HEK293 (cell line): ENCODE data around the gene TMEM255B.

Source experiments
- CTCF ChIA-PET: fragments of 350-600 bp; formaldehyde crosslinking; extraction: SDS; loops from one replicate; lab custom pipeline; 2021; ENCODE audit warnings: antibody characterized with exemption; lab: Yijun Ruan, JAX
- POLR2A ChIA-PET: fragments of 300-600 bp; formaldehyde crosslinking; extraction: SDS; loops from one replicate; lab custom pipeline; 2020; ENCODE audit warnings: antibody characterized with exemption, inconsistent platforms; lab: Yijun Ruan, JAX
- H3K27ac ChIP-seq: fragments of 200-500 bp; sonication (Bioruptor generic); 2 replicates; pipeline ENCODE4 v1.5.1; 2014; ENCODE audit warnings: low read depth, low read length, control low read depth, inconsistent platforms; ENCODE audit errors: extremely low read depth
- H3K36me3 ChIP-seq, 2 experiments: fragments of 200-500 bp in 1 of 2; sonication (Bioruptor generic) in 1 of 2; 1 replicate in 1 of 2; 2 replicates in 1 of 2; pipeline ENCODE4 v1.5.1; 2014 to 2017; ENCODE audit warnings: inconsistent platforms in 2 of 2, low read length in 2 of 2; ENCODE audit not compliant: control insufficient read depth in 2 of 2, insufficient read depth in 1 of 2
- H3K4me1 ChIP-seq: fragments of 200-500 bp; sonication (Bioruptor generic); 2 replicates; pipeline ENCODE4 v1.5.1; 2014; ENCODE audit warnings: mild to moderate bottlenecking, low read length, inconsistent platforms; ENCODE audit not compliant: control insufficient read depth, insufficient read depth
- H3K4me3 ChIP-seq: 2 replicates; pipeline ENCODE4 v1.5.1; 2011; ENCODE audit warnings: low read depth, mild to moderate bottlenecking, control low read depth, low read length, moderate library complexity
- H3K9me3 ChIP-seq: fragments of 200-500 bp; sonication (Bioruptor generic); 2 replicates; pipeline ENCODE4 v1.5.1; 2014; ENCODE audit warnings: low read depth, low read length, inconsistent platforms; ENCODE audit not compliant: control insufficient read depth, insufficient read depth
- ATF2 ChIP-seq: fragments of 450-650 bp; formaldehyde crosslinking; IDR thresholded peaks from 2 replicates; pipeline ENCODE4 v1.5.1; 2016; ENCODE audit warnings: missing biosample characterization, missing genetic modification characterization, low read depth
- EGR2 ChIP-seq: fragments of 450-650 bp; formaldehyde crosslinking; IDR thresholded peaks from 2 replicates; pipeline ENCODE4 v1.5.1; 2016; ENCODE audit warnings: low read depth, missing biosample characterization, missing genetic modification characterization
- HOXA7 ChIP-seq: sonication (generic); formaldehyde crosslinking; IDR thresholded peaks from 2 replicates; pipeline ENCODE4 v1.8.1; 2022; ENCODE audit warnings: missing genetic modification reagents, borderline replicate concordance
- KLF1 ChIP-seq: fragments of 450-650 bp; formaldehyde crosslinking; IDR thresholded peaks from 2 replicates; pipeline ENCODE4 v1.5.1; 2016; ENCODE audit warnings: missing biosample characterization, missing genetic modification characterization
- KLF17 ChIP-seq: fragments of 450-650 bp; formaldehyde crosslinking; IDR thresholded peaks from 2 replicates; pipeline ENCODE4 v1.5.1; 2016; ENCODE audit warnings: missing biosample characterization, missing genetic modification characterization
- ZFP69B ChIP-seq: fragments of 450-650 bp; formaldehyde crosslinking; IDR thresholded peaks from 2 replicates; pipeline ENCODE4 v1.5.1; 2016; ENCODE audit warnings: missing biosample characterization, missing genetic modification characterization
- ZNF114 ChIP-seq: fragments of 450-650 bp; formaldehyde crosslinking; IDR thresholded peaks from 2 replicates; pipeline ENCODE4 v1.5.0; 2017; ENCODE audit warnings: missing biosample characterization, missing genetic modification characterization
- ZNF146 ChIP-seq: fragments of 450-650 bp; formaldehyde crosslinking; IDR thresholded peaks from 2 replicates; pipeline ENCODE4 v1.5.1; 2016; ENCODE audit warnings: missing biosample characterization, missing genetic modification characterization
- ZNF155 ChIP-seq: fragments of 450-650 bp; formaldehyde crosslinking; IDR thresholded peaks from 2 replicates; pipeline ENCODE4 v1.5.1; 2016; ENCODE audit warnings: missing biosample characterization, missing genetic modification characterization
- ZNF19 ChIP-seq: fragments of 450-650 bp; formaldehyde crosslinking; IDR thresholded peaks from 2 replicates; pipeline ENCODE4; 2016; ENCODE audit warnings: missing biosample characterization, missing genetic modification characterization, low read depth
- ZNF26 ChIP-seq: fragments of 450-650 bp; formaldehyde crosslinking; IDR thresholded peaks from 2 replicates; pipeline ENCODE4 v1.5.1; 2016; ENCODE audit warnings: missing biosample characterization, missing genetic modification characterization
- ZNF266 ChIP-seq: fragments of 450-650 bp; formaldehyde crosslinking; IDR thresholded peaks from 2 replicates; pipeline ENCODE4 v1.5.1; 2016; ENCODE audit warnings: missing biosample characterization, missing genetic modification characterization, low read depth
- ZNF366 ChIP-seq: fragments of 450-650 bp; formaldehyde crosslinking; conservative IDR thresholded peaks from 2 replicates; pipeline ENCODE4 v1.5.1; 2016; ENCODE audit warnings: missing biosample characterization, missing genetic modification characterization
- ZNF394 ChIP-seq: fragments of 450-650 bp; formaldehyde crosslinking; IDR thresholded peaks from 2 replicates; pipeline ENCODE4 v1.5.1; 2016; ENCODE audit warnings: missing biosample characterization, missing genetic modification characterization, mild to moderate bottlenecking, moderate library complexity, borderline replicate concordance
- ZNF488 ChIP-seq: fragments of 450-650 bp; formaldehyde crosslinking; IDR thresholded peaks from 2 replicates; pipeline ENCODE4 v1.5.1; 2016; ENCODE audit warnings: missing biosample characterization, missing genetic modification characterization
- ZNF518A ChIP-seq: fragments of 450-650 bp; formaldehyde crosslinking; conservative IDR thresholded peaks from 2 replicates; pipeline ENCODE4 v1.5.1; 2016; ENCODE audit warnings: low read depth, missing biosample characterization, missing genetic modification characterization
- ZNF548 ChIP-seq: fragments of 450-650 bp; formaldehyde crosslinking; IDR thresholded peaks from 2 replicates; pipeline ENCODE4 v1.5.1; 2016; ENCODE audit warnings: missing biosample characterization, missing genetic modification characterization
- ZNF549 ChIP-seq: fragments of 450-650 bp; IDR thresholded peaks from 2 replicates; pipeline ENCODE4 v1.5.1; 2018; ENCODE audit warnings: missing biosample characterization, missing genetic modification characterization, mild to moderate bottlenecking, inconsistent platforms, moderate library complexity
- ZNF561 ChIP-seq: fragments of 450-650 bp; IDR thresholded peaks from 2 replicates; pipeline ENCODE4 v1.5.1; 2018; ENCODE audit warnings: missing biosample characterization, missing genetic modification characterization, borderline replicate concordance
- ZNF658 ChIP-seq: fragments of 450-650 bp; formaldehyde crosslinking; IDR thresholded peaks from 2 replicates; pipeline ENCODE4; 2016; ENCODE audit warnings: missing biosample characterization, missing genetic modification characterization
- ZNF768 ChIP-seq: fragments of 450-650 bp; formaldehyde crosslinking; IDR thresholded peaks from 2 replicates; pipeline ENCODE4 v1.5.1; 2018; ENCODE audit warnings: missing biosample characterization, mild to moderate bottlenecking, missing genetic modification characterization
- ZNF776 ChIP-seq: fragments of 450-650 bp; formaldehyde crosslinking; IDR thresholded peaks from 2 replicates; pipeline ENCODE4 v1.5.0; 2017; ENCODE audit warnings: missing biosample characterization, missing genetic modification characterization, borderline replicate concordance
- ZNF777 ChIP-seq: fragments of 450-650 bp; formaldehyde crosslinking; IDR thresholded peaks from 2 replicates; pipeline ENCODE4 v1.5.1; 2017; ENCODE audit warnings: missing biosample characterization, missing genetic modification characterization, borderline replicate concordance

Gene TMEM255B

GRCh38 chr13:113816254-113816929, 57.4 kb downstream of the TMEM255B start:
- Histone ChIP-seq H3K4me1 (no peaks in the 10 kb centered on the region), H3K9me3 (no peaks in the 10 kb centered on the region), H3K27ac (no peak overlapping the region), H3K36me3 (no peaks in the 10 kb centered on the region), H3K4me3 (no peak overlapping the region)
- ChIA-PET CTCF (interaction anchor here (0.8 to 1.0 kb wide), 2 partner anchors 14 to 360 kb away, joined by 3 to 6 read pairs; no protein-coding TSS in a partner anchor), POLR2A (no interaction called here)
- TF ChIP-seq ZNF114 (tag by site-specific recombination): no peak
- TF ChIP-seq ZFP69B (tag by site-specific recombination): no peak
- no peak for TF ChIP-seq ZNF776 (tag by site-specific recombination)
- no peak for TF ChIP-seq KLF17 (tag by site-specific recombination)
- no peak for TF ChIP-seq ZNF19 (tag by site-specific recombination)
- TF ChIP-seq ZNF768 (tag by site-specific recombination): no peak
- TF ChIP-seq ZNF549 (tag by site-specific recombination): no peak
- TF ChIP-seq ZNF266 (tag by site-specific recombination): no peak
- TF ChIP-seq ZNF777 (tag by site-specific recombination): no peak
- no peak for TF ChIP-seq ZNF658 (tag by site-specific recombination)
- no peak for TF ChIP-seq ZNF394
- TF ChIP-seq ZNF518A (tag by site-specific recombination): no peak
- TF ChIP-seq ZNF488 (tag by site-specific recombination): no peak
- TF ChIP-seq, all 188 proteins: peak for 0

GRCh38 chr13:113816946-113817859, 58.2 kb downstream of the TMEM255B start:
- Histone ChIP-seq H3K36me3 (peaks cover 0 to 3% of the 10 kb centered on the region in 2 experiments; a peak in 1 of 3 replicates), H3K4me1 (no peaks in the 10 kb centered on the region), H3K27ac (no peak overlapping the region), H3K4me3 (no peak overlapping the region), H3K9me3 (no peaks in the 10 kb centered on the region)
- ChIA-PET CTCF (interaction anchor here (1.0 kb wide), 1 partner anchor 15 kb away, joined by 3 read pairs; no protein-coding TSS in a partner anchor), POLR2A (no interaction called here)
- 0 out of 2 replicates have a peak, but pooled peaks have one; percentile 15 for TF ChIP-seq KLF1 (tag by site-specific recombination)
- no peak for TF ChIP-seq EGR2 (tag by site-specific recombination)
- TF ChIP-seq ZNF26 (tag by site-specific recombination): no peak
- no peak for TF ChIP-seq ZNF561
- no peak for TF ChIP-seq ZNF146 (tag by site-specific recombination)
- TF ChIP-seq HOXA7 (CRISPR knock-in tag): no peak
- no peak for TF ChIP-seq ZNF548 (tag by site-specific recombination)
- TF ChIP-seq ATF2 (tag by site-specific recombination): no peak
- TF ChIP-seq ZNF155 (tag by site-specific recombination): no peak
- no peak for TF ChIP-seq ZNF366 (tag by site-specific recombination)
